HG03520 (cell line): ENCODE measurements around the gene CDK14.

Experiments
- ATAC-seq: cut with Tn5 transposase; IDR thresholded peaks from one replicate; pipeline ENCODE4 v1.9.1; 2021; ENCODE audit warnings: mild to moderate bottlenecking, moderate library complexity; ENCODE audit not compliant: unreplicated experiment

Gene CDK14

DNA sequence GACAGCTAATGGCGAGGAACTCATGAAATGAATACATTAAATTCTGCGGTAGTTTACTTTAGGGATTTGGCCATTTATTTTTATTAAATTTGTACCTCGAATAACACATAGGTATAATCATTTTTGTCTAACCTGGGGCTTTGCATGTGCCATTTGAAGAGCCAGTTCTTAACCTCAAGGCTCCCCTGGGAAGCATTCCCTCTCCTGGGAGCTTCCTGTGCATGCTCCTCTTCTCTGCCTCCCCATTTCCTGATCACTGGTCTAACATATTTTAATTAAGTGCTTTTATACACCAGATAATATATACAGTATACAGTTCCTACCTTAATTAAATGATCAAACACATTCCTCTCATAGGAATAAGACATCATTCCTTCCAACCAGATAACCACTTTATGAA lies 484.2 kb downstream of the CDK14 start:
- no peak for ATAC-seq

DNA sequence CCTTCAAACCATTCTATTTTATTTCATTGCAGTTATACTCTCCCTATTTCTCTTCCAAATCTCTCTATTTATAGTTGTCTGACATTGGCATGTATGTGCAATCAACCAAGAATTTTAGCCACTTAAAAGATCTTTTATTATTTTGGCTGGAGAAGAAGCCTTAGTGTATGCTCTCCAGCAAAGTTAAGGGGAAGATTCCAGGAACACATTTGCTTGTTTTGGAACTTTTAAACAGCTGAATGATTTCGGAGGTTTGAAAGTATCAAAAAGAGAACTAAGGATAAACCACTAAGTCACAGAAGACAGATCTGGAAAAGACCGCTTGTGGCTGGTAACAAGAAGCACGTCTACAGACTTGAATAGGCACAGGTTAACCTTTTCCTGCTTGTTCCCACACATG lies 485.9 kb downstream of the CDK14 start:
- no peak for ATAC-seq

DNA sequence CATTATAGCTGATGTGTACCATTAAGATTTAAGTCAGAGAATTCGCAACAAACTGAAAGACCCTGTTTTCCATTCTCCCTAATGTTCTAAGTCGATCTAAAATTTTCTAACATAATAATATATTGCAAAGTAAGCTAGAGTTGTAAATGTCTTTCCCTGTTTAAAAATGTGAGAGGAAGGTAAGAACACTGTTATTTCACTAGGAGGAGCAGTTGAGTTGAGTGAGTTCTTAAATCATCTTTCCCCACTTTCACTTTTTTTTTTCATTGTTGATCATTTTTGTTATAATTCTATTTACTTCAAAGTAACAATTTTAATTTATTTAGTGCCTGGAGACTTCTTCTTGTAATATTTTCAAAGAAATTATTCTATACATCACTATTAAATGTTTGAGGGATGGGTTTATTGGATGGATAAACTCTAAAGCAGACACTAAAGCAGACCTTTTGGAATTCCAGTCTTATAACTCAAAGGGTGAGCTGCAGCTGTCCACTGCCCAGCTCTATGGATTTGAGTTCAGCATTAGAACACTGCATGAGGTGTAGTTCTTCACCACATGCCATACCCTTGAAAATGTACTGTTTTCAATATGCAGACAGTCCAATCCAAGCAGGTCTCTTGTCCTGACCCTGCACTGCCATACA lies 486.9 kb downstream of the CDK14 start:
- no peak for ATAC-seq

DNA sequence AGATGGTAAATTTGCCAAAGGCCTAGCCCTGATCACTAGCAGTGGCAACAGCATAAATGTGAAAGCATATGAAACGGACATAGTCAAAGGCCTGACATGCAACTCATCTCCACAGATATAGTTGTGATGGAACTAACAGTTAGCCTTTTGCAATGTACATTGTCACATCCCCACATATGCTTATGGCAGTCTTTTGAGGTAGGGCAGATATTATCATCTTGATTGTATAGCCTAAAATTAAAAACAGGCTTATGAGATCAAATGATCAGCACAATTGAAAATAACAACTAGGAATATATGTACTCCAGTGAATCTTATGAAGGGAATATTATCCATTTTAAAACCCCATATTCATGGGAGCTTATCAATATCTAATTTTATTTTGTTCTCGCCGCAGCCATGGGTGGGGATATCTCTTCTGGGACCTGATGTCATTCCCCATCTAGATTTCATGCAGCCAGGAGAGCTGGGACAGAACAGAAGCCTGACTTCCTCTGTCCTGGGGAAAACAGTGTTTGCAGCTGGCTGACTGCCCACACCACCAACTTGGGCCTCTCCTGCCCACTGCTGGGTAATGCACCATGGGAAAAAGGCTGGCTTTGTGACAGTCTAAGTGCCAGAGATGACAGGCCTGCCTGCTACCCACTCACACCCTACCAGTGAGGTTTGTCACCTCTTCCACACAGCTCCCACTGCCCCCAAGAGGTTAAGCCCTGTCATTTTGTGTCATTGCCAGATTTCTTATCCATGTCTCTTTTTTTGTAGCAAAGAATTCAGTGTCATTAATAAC lies 487.9 kb downstream of the CDK14 start:
- ATAC-seq: no peak

DNA sequence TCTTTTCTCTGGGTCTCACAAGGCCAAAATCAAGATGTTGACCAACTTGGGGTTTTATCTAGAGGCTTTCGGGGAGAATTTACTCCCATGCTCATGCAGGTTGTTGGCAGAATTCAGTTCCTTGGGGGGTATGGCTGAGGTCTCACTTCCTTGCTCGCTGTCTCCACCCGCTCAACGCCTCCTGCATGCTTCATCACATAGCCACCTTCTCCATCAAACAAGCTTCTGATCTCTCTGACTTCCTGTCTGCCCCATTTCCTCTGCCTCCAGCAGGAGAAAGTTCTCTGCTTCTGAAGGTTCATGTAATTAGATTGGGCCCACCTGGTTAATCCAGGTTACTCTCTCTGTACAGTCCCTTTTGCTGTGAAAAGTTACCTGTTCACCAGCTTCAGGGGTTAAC lies 489.1 kb downstream of the CDK14 start:
- ATAC-seq: no peak

DNA sequence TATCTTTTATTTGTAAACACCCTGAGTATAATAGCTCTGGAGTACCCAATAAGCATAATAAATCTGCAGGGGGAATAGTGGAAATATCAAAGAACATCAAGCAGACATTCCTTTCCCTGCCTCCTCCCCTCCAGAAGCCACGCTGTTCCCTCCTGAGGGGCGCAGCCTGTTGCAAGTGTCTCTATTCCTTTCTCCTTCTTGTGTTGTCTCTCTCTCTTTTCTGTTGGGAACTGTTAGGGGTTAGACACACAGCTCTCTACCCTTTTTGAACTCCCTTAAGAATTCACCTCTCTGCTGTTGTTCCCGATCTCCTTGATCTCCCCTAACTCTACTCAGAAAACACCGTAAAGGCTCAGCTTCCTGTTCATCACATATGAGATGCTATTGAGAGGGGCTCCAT lies 490.1 kb downstream of the CDK14 start:
- no peak for ATAC-seq

DNA sequence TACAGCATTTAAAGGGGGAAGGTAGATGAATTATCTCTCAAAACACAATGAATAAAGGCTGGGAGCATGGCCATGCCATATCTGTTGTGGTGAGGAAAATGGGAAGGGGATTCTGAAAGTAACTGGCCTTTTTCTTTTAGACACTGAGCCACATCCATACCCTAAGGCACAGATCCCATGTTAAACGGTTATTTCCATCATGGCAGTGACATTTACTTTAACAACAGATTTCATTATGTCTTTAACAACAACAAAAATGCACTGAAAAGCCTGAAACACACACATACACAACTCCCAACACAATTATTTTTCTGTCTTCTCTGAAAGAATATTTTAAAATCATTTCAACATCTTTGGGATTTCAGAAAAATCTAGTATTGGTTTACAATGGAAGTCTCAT lies 492.0 kb downstream of the CDK14 start:
- no peak for ATAC-seq

DNA sequence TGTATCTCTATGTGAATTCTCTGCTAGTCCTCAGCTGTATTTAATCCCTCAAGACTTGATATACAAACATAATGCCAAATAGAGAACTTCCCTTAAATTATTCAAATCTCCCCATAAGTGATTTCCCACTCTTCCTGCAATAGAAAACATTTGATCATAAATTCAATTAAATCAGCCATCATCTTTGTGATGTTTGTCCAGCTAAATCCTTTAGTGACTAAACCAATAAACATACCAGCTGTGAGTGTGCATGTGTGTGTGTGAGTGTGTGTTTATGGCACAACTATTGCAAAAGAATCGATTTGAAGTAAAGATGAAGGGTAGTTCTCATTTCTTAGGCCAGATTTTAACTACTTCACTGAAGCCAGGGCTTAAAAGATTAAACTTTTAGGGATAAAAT lies 492.6 kb downstream of the CDK14 start:
- ATAC-seq: no peak

DNA sequence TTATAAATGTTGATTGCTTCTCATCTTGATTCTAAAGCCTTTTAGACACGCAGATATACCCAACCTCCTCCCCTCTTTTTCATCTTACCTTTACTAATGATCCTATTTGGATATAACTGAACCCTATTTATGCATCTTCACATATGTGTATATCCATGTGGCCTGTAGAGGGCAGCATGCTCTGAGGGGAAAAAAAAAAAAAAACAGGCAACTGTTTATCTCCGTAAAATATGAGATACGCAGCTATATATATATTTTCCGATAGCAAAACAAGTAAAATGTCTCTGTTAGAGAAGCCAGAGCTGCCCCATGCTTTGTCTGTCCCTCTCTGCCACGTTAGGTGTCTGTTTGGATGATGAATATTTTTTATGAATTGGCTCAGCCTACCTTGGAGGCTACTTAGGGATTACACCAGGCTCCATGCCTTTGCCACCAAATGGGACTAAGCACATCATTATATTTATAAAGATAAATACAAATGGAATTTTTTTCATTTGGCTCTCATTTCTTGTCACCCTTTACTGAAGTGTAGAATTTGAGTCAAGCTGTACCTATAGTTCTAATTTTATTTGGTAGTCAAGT lies 493.4 kb downstream of the CDK14 start:
- ATAC-seq: peak; percentile 92

DNA sequence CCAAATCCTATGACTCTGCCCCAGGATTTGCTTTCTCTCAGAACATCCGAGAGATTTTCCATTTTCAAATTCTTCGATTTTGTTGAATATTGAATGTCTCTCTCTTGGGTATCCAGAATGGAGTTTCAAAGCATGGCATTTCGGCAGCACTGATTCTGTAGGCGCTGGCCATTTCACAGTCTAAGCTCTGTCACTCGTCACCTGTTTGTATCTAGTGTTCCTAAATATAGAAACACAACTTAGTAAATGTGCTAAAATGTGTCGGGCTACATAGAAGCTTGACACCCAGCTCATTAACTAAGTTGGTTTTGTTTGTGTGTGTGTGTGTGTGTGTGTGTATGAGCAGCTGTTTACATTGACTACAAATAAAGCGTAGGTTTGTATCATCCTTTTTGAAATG lies 494.6 kb downstream of the CDK14 start:
- no peak for ATAC-seq

DNA sequence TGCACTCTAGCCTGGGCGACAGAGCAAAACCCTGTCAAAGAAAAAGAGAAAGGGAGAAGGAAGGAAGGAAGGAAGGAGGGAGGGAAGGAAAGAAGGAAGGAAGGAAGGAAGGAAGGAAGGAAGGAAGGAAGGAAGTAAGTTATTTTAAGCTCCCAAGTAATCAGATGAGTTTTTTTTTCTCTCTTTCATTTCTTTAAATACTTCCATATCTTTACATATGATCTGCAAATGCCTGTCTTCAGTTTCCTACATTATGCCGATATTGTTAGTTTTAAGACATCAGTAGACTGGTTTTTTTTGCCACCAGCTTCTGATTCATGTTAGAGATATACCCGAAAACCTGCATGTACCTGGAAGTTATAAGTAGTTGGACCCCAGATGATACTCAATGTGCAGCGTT lies 495.5 kb downstream of the CDK14 start:
- no peak for ATAC-seq

DNA sequence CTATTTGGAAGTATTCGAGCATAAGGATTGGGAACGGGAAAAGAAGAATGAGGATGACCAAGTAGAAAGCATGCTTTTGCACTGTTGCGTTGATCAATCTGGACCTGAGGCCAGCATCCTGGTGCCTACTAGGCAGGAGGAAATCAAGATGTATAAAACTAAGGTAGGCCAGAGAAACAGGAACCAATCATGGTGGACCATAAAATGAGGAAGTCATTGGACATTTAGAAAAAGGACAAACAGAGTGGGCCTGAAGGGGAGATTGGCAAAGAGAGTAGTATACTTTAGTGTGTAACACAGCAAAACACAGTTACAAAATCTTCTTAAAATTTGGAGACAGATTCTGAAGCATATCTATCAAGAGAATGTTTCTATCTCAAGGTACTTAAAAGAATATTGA lies 497.1 kb downstream of the CDK14 start:
- no peak for ATAC-seq

DNA sequence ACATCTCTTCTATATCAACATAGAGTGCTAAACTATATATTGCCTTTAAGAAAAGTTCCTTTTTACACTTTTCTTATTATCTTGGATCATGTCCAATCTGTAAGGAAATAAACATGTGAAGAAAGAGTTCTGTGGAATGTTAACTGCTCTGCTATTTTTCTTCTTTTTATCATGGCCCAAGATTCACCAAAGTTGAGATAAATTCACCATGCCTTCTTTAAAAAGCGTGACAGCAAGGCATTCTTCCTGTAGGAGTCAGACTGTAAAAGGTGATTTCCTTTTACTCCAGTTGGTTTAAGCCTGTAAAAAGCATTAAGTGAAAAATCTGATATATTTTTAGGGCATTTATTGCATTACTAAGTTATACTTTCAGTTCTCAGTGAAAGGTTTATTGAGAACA lies 502.4 kb downstream of the CDK14 start:
- ATAC-seq: no peak

DNA sequence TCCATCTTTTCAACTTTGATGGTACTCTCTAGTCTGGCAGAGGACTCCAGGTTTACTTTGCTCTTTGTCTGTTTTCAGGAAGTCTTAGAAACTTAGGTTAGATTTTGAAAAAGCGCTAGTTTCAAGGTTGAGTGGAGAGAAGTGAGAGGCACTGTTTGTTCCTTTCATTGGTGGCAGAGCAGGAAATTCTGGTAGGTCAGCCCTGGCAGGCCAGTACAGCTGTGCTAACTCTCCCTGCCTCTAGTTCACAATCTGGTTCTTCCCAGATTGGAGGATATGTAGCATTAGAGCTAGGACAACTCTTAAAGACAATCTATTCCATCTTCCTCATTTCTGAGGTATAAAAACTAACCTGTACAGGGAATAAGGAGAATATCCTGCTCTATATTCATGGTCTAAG lies 507.2 kb downstream of the CDK14 start:
- ATAC-seq: no peak

DNA sequence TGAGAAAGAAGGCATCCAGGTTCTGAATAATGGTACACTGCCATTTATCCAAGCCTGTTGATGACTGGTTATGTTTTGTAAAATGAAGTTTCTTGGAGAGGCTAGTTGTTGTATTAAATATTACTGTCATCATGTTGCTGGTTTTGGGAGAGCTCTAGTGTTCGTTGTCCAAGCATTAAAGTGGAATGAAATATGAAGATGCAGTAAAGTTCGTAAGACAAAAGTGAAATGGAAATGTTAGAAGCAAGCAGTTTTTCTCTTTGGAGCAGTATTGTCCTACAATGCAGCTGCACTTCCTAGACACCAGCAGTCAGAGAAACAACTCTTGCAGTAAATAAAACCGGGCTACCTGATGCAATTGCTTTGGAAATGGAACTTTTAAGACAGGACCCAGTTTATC lies 511.3 kb downstream of the CDK14 start:
- ATAC-seq: no peak

DNA sequence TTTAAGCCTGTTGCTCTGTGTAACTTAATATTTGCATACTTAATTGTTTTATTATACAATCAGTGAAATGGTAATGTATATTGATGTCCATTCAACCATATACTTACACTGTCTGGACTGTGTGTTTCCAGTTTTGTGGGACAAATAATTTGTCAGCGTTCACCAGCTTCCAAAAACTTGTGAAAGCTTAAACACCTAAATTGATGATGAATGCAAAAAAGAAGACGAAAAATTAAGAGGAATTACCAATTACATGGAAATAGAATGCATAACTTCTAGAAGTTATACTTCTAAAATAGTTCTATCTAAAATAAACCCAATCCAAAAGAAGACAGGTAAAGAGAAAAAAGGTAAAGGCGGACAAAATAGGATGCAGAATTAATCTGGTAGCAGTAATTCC lies 513.1 kb downstream of the CDK14 start:
- no peak for ATAC-seq

DNA sequence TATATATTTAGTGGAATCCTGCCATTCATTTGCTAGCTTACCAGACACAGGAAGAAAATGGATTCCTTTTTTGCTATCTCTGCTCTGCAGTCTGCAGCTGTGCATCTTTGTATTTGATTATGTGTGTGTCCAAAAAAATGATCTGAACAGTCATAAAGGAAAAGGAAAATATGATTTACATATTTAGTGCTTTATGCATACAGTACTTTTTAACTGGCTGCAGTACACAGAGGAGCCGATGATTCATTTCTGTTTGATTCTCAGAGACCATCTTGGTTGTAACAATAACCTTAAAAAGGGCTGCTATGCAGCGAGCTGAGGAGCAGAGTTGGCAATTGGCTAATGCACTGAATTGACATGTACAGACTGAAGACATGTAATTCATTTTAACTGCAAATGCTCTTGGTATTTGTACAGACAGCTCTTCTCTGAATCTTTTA lies 516.8 kb downstream of the CDK14 start:
- ATAC-seq: no peak

DNA sequence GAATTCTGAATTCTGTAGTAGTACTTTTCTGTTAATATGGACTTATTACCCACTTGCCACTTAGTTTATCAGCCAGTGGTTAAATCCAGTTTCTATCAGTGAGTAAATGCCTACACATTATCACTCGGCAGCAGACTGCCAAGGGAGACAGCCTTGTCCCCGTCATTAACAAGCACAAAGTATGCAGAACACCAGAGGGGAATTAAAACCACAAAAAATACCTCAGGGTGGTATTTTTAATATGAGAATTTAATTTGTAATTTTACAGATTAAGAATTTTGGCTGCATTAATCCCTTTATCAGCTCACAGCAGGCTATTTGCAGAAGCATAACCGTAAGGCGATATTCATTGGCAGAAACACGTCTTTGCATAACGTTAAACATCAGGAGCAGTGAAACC lies 518.1 kb downstream of the CDK14 start:
- ATAC-seq: no peak

DNA sequence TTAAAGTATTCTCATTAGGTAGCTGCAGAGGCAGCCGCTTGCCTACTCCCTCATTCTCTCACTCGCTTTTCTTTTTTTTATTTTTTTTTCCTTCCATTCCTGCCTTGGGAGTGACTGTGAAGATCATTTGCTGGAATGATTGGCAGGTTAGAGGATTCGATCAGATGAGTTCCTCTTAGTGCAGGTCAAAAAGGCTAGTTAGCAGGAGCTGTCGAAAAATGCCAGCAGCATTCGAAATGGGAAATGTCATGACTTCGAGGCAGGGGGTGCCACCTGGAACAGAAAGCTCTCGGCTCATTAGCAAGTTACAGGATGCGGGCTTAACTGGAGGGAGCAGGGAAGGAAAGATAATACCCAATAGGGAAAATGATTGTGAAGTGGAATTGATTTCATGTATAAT lies 530.6 kb downstream of the CDK14 start:
- no peak for ATAC-seq

DNA sequence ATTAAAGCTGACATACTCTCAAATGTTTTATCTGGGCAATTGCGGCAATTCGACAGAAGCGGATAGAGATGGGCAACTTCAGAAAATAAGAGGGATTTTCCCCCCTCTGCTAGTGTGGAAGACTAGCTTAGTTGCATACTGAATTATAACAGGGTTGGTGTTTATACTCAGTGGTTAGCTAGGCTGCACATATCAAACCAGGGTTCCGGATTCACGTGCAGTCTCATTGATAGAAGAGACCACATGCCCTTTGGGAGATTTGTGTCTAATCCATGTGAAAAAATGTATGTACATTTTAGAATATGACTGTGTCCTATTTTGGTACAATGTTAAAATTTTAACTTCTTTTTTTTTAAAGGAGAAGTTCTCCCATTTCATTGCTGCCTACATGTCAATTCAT lies 531.2 kb downstream of the CDK14 start:
- no peak for ATAC-seq

DNA sequence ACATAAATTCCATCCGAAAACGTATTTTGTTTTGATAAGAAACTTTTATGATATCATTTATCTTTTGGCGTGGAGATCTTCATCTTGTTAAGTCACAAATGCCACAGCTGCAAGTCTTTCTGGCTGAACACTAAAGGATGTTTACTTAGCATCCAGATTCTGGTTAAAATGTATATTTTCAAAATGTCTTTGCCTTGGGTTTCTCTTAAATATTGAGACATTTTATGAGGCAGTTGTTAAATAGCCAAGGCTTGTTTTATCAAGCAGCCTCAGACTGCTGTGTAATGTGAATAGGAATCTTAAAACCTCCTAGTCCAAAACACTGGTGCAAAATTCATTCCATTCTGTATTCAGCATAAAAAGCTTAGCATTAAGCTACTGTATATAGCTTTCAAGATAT lies 531.8 kb downstream of the CDK14 start:
- ATAC-seq: no peak

DNA sequence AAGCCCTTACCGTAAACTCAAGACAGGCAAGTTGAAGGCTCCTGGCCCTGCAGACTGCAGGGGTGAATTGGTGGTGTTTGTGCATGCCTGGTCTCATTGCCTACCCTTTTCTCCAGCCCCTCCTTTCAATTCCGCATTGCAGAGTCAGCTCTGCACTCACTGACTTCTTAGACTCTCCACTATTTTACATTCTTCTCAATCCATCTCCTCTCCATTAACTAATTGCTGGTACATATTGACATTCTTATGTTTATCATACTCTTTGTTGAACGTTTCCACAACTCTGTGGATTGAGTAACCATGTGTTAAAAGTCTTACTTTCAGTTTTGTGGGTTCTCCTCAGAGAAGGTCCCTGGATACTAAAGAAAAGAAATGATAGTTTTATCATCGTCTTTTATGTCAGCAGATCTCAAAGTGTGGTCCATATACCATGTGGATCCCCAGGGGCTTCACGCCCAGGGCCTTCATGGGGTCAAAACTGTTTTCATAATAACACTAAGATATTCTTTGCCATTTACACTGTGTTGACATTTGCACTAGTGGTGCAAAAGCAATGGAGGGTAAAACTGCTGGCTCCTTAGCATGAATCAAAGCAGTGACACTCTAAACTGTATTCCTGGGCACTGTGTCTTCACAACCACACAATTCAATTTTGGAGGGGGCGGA lies 532.7 kb downstream of the CDK14 start:
- no peak for ATAC-seq
